MM.1S (cell line): ENCODE measurements around the gene AMH.

Experiments used
- CTCF ChIP-seq: fragments of 300-600 bp; sonication (generic); IDR thresholded peaks from 2 replicates; pipeline ENCODE4 v1.5.1; 2016; ENCODE audit warnings: antibody characterized with exemption, low read length, mixed read lengths
- EZH2 ChIP-seq: fragments of 300-600 bp; sonication (generic); optimal IDR thresholded peaks from 2 replicates; pipeline ENCODE3; 2017; ENCODE audit warnings: low read depth, mild to moderate bottlenecking, antibody characterized with exemption, low read length, mixed read lengths
- EZH2phosphoT487 ChIP-seq: fragments of 300-600 bp; sonication (generic); IDR thresholded peaks from 2 replicates; pipeline ENCODE4 v1.6.1; 2018; ENCODE audit warnings: antibody characterized with exemption, low read length

- no peak for TF ChIP-seq CTCF
- no peak for TF ChIP-seq EZH2
- no peak for TF ChIP-seq EZH2phosphoT487
Measured at GRCh38 chr19:2276429-2276986, 27.4 kb downstream of the AMH start.
